Stomach (tissue), 9 donors: ENCODE results near the gene FLOT2. TPM values are rescaled to one million over a fixed set of nuclear protein-coding genes. Genes with fewer than 3 reads are reported as not detected.
"Not testable (repeated sequence)": the region's sequence is repeated elsewhere in the genome, so short reads cannot be mapped to it uniquely, and the experiment has no call there.

Experiments used
- DNase-seq, 2 donors: peaks; one replicate each; pipeline versions ENCODE4 v3.0.0 to v3.0.0-alpha.2; 2013 to 2019
- H3K27ac ChIP-seq, 5 donors: fragments of 200-600 bp in 4 of 5; sonication (generic) in 4 of 5; one replicate each; pipeline ENCODE4 v1.5.1; 2013 to 2019; ENCODE audit warnings: mild to moderate bottlenecking in 1 of 5, moderate library complexity in 1 of 5
- H3K27me3 ChIP-seq, 3 donors: fragments of 200-600 bp; sonication (generic); one replicate each; pipeline ENCODE4 v1.5.1; 2017 to 2019; ENCODE audit warnings: mixed run types in 1 of 3
- H3K36me3 ChIP-seq, 4 donors: fragments of 200-600 bp; sonication (generic); 1 replicate in 3 of 4; 2 replicates in 1 of 4; pipeline ENCODE4 v1.5.1; 2016 to 2019
- H3K4me1 ChIP-seq, 4 donors: fragments of 200-600 bp; sonication (generic); one replicate each; pipeline ENCODE4 v1.5.1; 2016 to 2019
- H3K4me3 ChIP-seq, 4 donors: fragments of 200-600 bp; sonication (generic) in 3 of 4; one replicate each; pipeline ENCODE4 v1.5.1; 2016 to 2019; ENCODE audit warnings: mild to moderate bottlenecking in 1 of 4
- H3K9me3 ChIP-seq, 4 donors: fragments of 200-600 bp; sonication (generic); one replicate each; pipeline ENCODE4 v1.5.1; 2016 to 2019
- EP300 ChIP-seq: sonication (generic); formaldehyde crosslinking; IDR thresholded peaks from one replicate; pipeline ENCODE4 v1.6.1; 2017; ENCODE audit warnings: antibody characterized with exemption
- POLR2A ChIP-seq, 4 donors: fragments of 450-650 bp; IDR thresholded peaks; one replicate each; pipeline ENCODE4 v1.6.1; 2016; ENCODE audit warnings: antibody characterized with exemption in 4 of 4, control low read depth in 2 of 4, mild to moderate bottlenecking in 1 of 4, moderate library complexity in 1 of 4
- POLR2AphosphoS5 ChIP-seq, 3 donors: sonication (generic); formaldehyde crosslinking; IDR thresholded peaks; one replicate each; pipeline ENCODE4 v1.6.1; 2016; ENCODE audit warnings: antibody characterized with exemption in 3 of 3
- WGBS, 5 donors: extraction: QIAGEN DNeasy Blood & Tissue Kit in 3 of 5; methylation state at CpG; one replicate each; pipeline versions ENCODE4 v1.1.5 to v1.1.7; 2013 to 2018; 5-methylcytosine and 5-hydroxymethylcytosine counted together
- intact Hi-C: fragments of 100-400 bp; cut with DNase I; formaldehyde crosslinking; loops from one replicate; pipeline ENCODE4 v1.15.1; 2023; ENCODE audit warnings: low total_unique reads
- polyA plus RNA-seq, 3 donors: library from polyadenylated mRNA; stranded (reverse); fragments of 200-250 nt; gene quantifications; one replicate each; pipeline ENCODE4 v1.2.3, GENCODE V29; 2013
- total RNA-seq, 5 donors: library from RNA; depleted of rRNA; stranded (reverse); fragments of >200 nt; gene quantifications; one replicate each; pipeline versions ENCODE4 v1.1.0 to v1.2.3, GENCODE V29; 2014 to 2016
- TF ChIP-seq, protein P1 (sequence below), 7 experiments: fragments of 450-650 bp in 4 of 7; fragments of 200-600 bp in 3 of 7; sonication (generic) in 3 of 7; IDR thresholded peaks; one replicate each; pipeline ENCODE4 v1.5.1; 2016 to 2019; ENCODE audit warnings: antibody characterized with exemption in 7 of 7, control low read depth in 2 of 7, mild to moderate bottlenecking in 1 of 7
- donor health status: healthy with polysubstance abuse.
- donor health status: Bipolar disorder and iron deficiency.
- donor health status: healthy.

The FLOT2 gene
- total and polyA plus RNA-seq, 8 donors, result 19.5 to 80.5 (median 40.8) TPM

DNA sequence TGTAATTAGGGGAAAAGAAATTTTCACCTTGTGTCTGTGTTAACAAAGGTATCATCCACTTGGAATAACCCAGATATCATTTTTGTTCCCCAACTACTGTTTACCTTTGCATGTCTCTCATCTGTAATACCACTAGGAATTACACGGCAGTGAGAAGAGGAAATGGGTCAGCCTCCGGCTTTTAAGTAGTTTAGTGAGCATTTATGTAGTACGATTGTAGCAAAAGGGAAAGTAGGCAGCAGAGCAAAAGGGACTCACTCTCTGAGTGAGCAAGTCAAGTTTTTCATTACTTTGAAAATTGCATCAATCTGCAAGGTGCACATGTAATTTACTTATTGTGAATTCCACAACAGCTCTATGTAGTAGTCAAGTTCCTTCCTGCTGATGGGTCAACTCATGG, 42.6 kb upstream of the FLOT2 start:
- no peak for DNase-seq
- Histone ChIP-seq H3K27ac (peak overlapping the region in 1 of 5 donors; percentile 22), H3K27me3 (no peaks in the 10 kb centered on the region), H3K4me3 (no peak overlapping the region), H3K9me3 (no peaks in the 10 kb centered on the region), H3K4me1 (peaks cover 52 to 96% (median 75%) of the 10 kb centered on the region in 4 donors), H3K36me3 (peaks cover 6 to 31% (median 12%) of the 10 kb centered on the region in 4 donors)
- no peak for TF ChIP-seq EP300
- no peak for TF ChIP-seq POLR2A (IDR thresholded peaks at IDR 0.05)
- WGBS, 5 donors, result 44 to 63% (median 54%) methylated on average over 3 of the region's 3 CpGs
- intact Hi-C loops, result no loop called here

DNA sequence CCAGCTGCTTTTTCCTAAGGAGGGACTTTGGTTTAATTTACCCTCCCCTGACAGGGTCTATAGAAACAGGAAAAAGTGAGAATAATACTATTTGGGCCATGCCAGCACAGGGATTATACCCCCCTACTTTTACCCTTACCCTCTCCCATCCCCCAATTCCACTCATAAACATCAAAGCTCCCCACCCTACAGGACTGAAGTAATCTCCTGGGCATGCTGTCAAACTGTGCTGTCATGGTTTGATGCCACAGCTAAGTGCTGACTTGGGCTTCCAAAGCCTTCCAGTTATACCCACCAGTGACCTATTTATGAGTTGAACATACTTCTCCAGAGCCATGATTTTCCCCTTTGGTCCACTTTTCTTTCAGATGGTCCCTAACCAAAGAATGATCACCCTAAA, 41.0 kb upstream of the FLOT2 start:
- intact Hi-C loops, result no loop called here
- H3K4me3 ChIP-seq, result no peak overlapping the region
- H3K4me1 ChIP-seq, result peaks cover 42 to 86% (median 66%) of the 10 kb centered on the region in 4 donors
- H3K27me3 ChIP-seq, result no peaks in the 10 kb centered on the region
- peak overlapping the region in 1 of 5 donors; percentile 70 for H3K27ac ChIP-seq
- H3K9me3 ChIP-seq, result no peaks in the 10 kb centered on the region
- H3K36me3 ChIP-seq, result peaks cover 6 to 22% (median 10%) of the 10 kb centered on the region in 4 donors
- no peak for DNase-seq
- TF ChIP-seq POLR2AphosphoS5 (IDR thresholded peaks at IDR 0.05) (no peak), EP300 (no peak), POLR2A (IDR thresholded peaks at IDR 0.05) (no peak)
- TF ChIP-seq, protein P1, sequence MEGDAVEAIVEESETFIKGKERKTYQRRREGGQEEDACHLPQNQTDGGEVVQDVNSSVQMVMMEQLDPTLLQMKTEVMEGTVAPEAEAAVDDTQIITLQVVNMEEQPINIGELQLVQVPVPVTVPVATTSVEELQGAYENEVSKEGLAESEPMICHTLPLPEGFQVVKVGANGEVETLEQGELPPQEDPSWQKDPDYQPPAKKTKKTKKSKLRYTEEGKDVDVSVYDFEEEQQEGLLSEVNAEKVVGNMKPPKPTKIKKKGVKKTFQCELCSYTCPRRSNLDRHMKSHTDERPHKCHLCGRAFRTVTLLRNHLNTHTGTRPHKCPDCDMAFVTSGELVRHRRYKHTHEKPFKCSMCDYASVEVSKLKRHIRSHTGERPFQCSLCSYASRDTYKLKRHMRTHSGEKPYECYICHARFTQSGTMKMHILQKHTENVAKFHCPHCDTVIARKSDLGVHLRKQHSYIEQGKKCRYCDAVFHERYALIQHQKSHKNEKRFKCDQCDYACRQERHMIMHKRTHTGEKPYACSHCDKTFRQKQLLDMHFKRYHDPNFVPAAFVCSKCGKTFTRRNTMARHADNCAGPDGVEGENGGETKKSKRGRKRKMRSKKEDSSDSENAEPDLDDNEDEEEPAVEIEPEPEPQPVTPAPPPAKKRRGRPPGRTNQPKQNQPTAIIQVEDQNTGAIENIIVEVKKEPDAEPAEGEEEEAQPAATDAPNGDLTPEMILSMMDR (IDR thresholded peaks at IDR 0.05), result no peak

DNA sequence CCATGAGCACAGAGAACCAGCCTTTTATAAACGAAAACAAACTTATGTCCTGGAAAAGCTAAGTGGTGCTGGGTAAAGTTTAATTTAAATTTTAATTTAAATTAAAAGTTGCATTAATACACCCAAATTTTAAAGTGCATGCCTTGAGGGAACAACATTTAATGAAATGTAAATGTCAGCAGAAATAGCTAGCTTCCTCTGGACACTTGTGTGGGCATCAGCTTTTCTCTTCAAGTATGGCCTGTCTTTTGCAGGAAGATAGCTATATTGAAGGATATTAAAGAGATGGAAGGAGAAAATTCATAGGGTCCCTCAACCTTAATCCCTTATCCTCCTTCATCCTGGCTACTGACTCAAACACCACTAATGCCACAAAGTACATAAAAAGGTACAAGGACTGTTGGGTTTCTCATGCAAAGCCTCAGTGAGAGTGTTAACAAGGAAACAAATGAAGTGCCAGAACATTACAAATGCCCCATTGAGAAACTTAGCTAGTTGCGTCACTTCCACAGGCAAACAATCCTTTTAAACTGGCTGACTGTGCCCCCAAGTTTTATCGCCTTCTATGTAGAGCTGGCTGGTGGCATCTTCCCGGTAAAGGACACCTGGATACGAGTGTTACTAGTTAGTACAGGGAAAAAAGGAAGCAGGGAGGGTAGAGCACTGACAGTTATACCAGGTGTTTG, 39.7 kb upstream of the FLOT2 start:
- Histone ChIP-seq H3K27ac (peak overlapping the region; percentile 38 to 70 (median 59)), H3K36me3 (peaks cover 0 to 11% (median 6%) of the 10 kb centered on the region in 4 donors), H3K4me1 (peaks cover 42 to 80% (median 67%) of the 10 kb centered on the region in 4 donors), H3K27me3 (no peaks in the 10 kb centered on the region), H3K4me3 (no peak overlapping the region), H3K9me3 (no peaks in the 10 kb centered on the region)
- intact Hi-C loops, result no loop called here
- WGBS, 5 donors, result 38 to 69% (median 44%) methylated on average over 5 of the region's 5 CpGs
- TF ChIP-seq, protein P1 (IDR thresholded peaks at IDR 0.05), result no peak
- peak in 1 of 3 donors; percentile 60 for TF ChIP-seq POLR2AphosphoS5 (IDR thresholded peaks at IDR 0.05)
- DNase-seq, result peak in 1 of 2 donors; percentile 69

GRCh38 chr17:28935744-28936460, 38.4 kb upstream of the FLOT2 start:
- Histone ChIP-seq H3K27me3 (no peaks in the 10 kb centered on the region), H3K4me3 (no peak overlapping the region), H3K36me3 (peaks cover 0 to 7% (median 1%) of the 10 kb centered on the region in 4 donors), H3K4me1 (peaks cover 42 to 77% (median 61%) of the 10 kb centered on the region in 4 donors), H3K9me3 (no peaks in the 10 kb centered on the region), H3K27ac (peak overlapping the region in 1 of 5 donors; percentile 70)
- WGBS, 5 donors, result 86 to 91% (median 88%) methylated on average over 8 of the region's 8 CpGs
- DNase-seq, result no peak
- intact Hi-C loops, result no loop called here
- TF ChIP-seq POLR2AphosphoS5 (IDR thresholded peaks at IDR 0.05), result no peak
- TF ChIP-seq, protein P1 (IDR thresholded peaks at IDR 0.05), result no peak

DNA sequence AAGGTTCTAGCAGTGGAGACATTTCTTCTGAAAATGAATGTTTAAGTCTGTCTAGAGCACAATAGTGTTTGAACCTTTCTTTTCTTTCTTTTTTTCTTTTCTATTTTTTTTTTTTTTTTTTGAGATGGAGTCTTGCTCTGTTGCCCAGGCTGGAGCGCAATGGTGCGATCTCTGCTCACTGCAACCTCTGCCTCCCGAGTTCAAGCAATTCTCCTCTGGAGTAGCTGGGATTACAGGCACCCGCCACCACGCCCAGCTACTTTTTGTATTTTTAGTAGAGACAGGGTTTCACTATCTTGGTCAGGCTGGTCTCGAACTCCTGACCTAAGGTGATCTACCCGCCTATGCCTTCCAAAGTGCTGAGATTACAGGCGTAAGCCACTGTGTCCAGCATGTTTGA, 37.0 kb upstream of the FLOT2 start:
- H3K4me3 ChIP-seq, H3K27me3 ChIP-seq, intact Hi-C loops, H3K36me3 ChIP-seq, H3K9me3 ChIP-seq, H3K27ac ChIP-seq, DNase-seq: not testable (repeated sequence)
- peaks cover 29 to 75% (median 54%) of the 10 kb centered on the region in 4 donors for H3K4me1 ChIP-seq
- 94 to 97% (median 96%) methylated on average over 8 of the region's 8 CpGs for WGBS, 5 donors
